HL-60/S4 treated with retinoic acid at 250 ng/mL for 4 days and 3 days (cell line): ENCODE measurements around the gene CHMP2B.

ENCODE experiments used
- in situ Hi-C: fragments of 300-500 bp; cut with MboI; formaldehyde crosslinking; loops from 2 replicates; pipeline ENCODE4 v1.7.0; 2022; ENCODE audit warnings: low sequenced_read_pairs

Gene CHMP2B

GRCh38 chr3:87227104-87227834, at the start of gene CHMP2B:
TSS of gene CHMP2B (plus strand) at chr3:87227309. CDS start at chr3:87227523, 214 bp downstream.
- in situ Hi-C loops, result no loop called here

- in situ Hi-C loops, result no loop called here
Measured at GRCh38 chr3:87179642-87180041, 47.5 kb upstream of the CHMP2B start.

- in situ Hi-C loops, result no loop called here
Measured at GRCh38 chr3:87181551-87181950, 45.6 kb upstream of the CHMP2B start.

GRCh38 chr3:87182023-87182422, 45.1 kb upstream of the CHMP2B start:
- in situ Hi-C loops, result no loop called here

GRCh38 chr3:87186608-87187159, 40.4 kb upstream of the CHMP2B start:
- in situ Hi-C loops, result no loop called here

GRCh38 chr3:87191175-87191574, 35.9 kb upstream of the CHMP2B start:
- in situ Hi-C loops, result no loop called here

- in situ Hi-C loops, result no loop called here
Measured at GRCh38 chr3:87191641-87192040, 35.5 kb upstream of the CHMP2B start.

GRCh38 chr3:87196879-87197278, 30.2 kb upstream of the CHMP2B start:
- in situ Hi-C loops, result no loop called here

GRCh38 chr3:87197531-87197930, 29.6 kb upstream of the CHMP2B start:
- in situ Hi-C loops, result no loop called here

GRCh38 chr3:87198774-87199173, 28.3 kb upstream of the CHMP2B start:
- in situ Hi-C loops, result no loop called here

GRCh38 chr3:87199628-87200027, 27.5 kb upstream of the CHMP2B start:
- in situ Hi-C loops, result no loop called here

GRCh38 chr3:87200060-87200647, 27.0 kb upstream of the CHMP2B start:
- in situ Hi-C loops, result no loop called here

GRCh38 chr3:87201727-87202126, 25.4 kb upstream of the CHMP2B start:
- in situ Hi-C loops, result no loop called here

GRCh38 chr3:87203809-87204208, 23.3 kb upstream of the CHMP2B start:
- in situ Hi-C loops, result no loop called here

- in situ Hi-C loops, result no loop called here
Measured at GRCh38 chr3:87206070-87206469, 21.0 kb upstream of the CHMP2B start.

- in situ Hi-C loops, result no loop called here
Measured at GRCh38 chr3:87206635-87207034, 20.5 kb upstream of the CHMP2B start.

GRCh38 chr3:87207460-87207859, 19.6 kb upstream of the CHMP2B start:
- in situ Hi-C loops, result no loop called here

GRCh38 chr3:87209111-87209510, 18.0 kb upstream of the CHMP2B start:
- in situ Hi-C loops, result no loop called here

GRCh38 chr3:87218560-87218959, 8.5 kb upstream of the CHMP2B start:
- in situ Hi-C loops, result no loop called here

GRCh38 chr3:87219611-87220010, 7.5 kb upstream of the CHMP2B start:
- in situ Hi-C loops, result no loop called here

- in situ Hi-C loops, result no loop called here
Measured at GRCh38 chr3:87225659-87226058, 1.4 kb upstream of the CHMP2B start.

- in situ Hi-C loops, result no loop called here
Measured at GRCh38 chr3:87227835-87228144, 681 bp downstream of the CHMP2B start.

- in situ Hi-C loops, result no loop called here
Measured at GRCh38 chr3:87228316-87228715, 1.2 kb downstream of the CHMP2B start.
